Psoas muscle (tissue), 8 donors: Measurements from ENCODE around the gene SSTR4. TPM values are rescaled to one million over a fixed set of nuclear protein-coding genes. Genes with fewer than 3 reads are reported as not detected.
"Not testable (repeated sequence)": the region's sequence is repeated elsewhere in the genome, so short reads cannot be mapped to it uniquely, and the experiment has no call there.

Experiments
- ATAC-seq, 4 donors: fragments of 200-7000 bp; cut with Tn5 transposase; one replicate each; pipeline ENCODE4 v1.9.1; 2020; ENCODE audit warnings: moderate library complexity in 3 of 4, mild to moderate bottlenecking in 2 of 4
- DNase-seq, 2 donors: peaks; one replicate each; pipeline ENCODE4 v3.0.0-alpha.2; 2020
- H3K27ac ChIP-seq: fragments of 200-600 bp; one replicate; pipeline ENCODE4 v1.8.0; 2022
- H3K27me3 ChIP-seq, 3 donors: fragments of 200-600 bp in 1 of 3; one replicate each; pipeline versions ENCODE4 v1.6.1 to v1.8.0; 2013 to 2022; ENCODE audit warnings: low read length in 2 of 3, mild to moderate bottlenecking in 2 of 3, moderate library complexity in 1 of 3; ENCODE audit not compliant: insufficient read depth in 3 of 3
- H3K36me3 ChIP-seq, 2 donors: fragments of 200-600 bp in 1 of 2; one replicate each; pipeline versions ENCODE4 v1.6.1 to v1.8.0; 2013 to 2022; ENCODE audit warnings: low read depth in 1 of 2, mild to moderate bottlenecking in 1 of 2, moderate library complexity in 1 of 2; ENCODE audit not compliant: insufficient read depth in 1 of 2
- H3K4me1 ChIP-seq: fragments of 200-600 bp; one replicate; pipeline ENCODE4 v1.8.0; 2022
- H3K4me3 ChIP-seq: fragments of 200-600 bp; one replicate; pipeline ENCODE4 v1.8.0; 2022; ENCODE audit warnings: mild to moderate bottlenecking
- H3K9me3 ChIP-seq: fragments of 200-600 bp; one replicate; pipeline ENCODE4 v1.8.0; 2022
- CTCF ChIP-seq: fragments of 200-600 bp; IDR thresholded peaks from one replicate; pipeline ENCODE4 v1.8.0; 2022; ENCODE audit warnings: antibody characterized with exemption
- WGBS, 3 donors: extraction: QIAGEN DNeasy Blood & Tissue Kit; methylation state at CpG; one replicate each; pipeline versions ENCODE4 v1.1.6 to v1.1.7; 2013; 5-methylcytosine and 5-hydroxymethylcytosine counted together
- intact Hi-C, 2 donors: fragments of 100-400 bp; cut with DNase I; formaldehyde crosslinking; loops; one replicate each; pipeline versions ENCODE4 v1.11.0 to v1.14.2; 2022
- long read RNA-seq, 2 donors: library from polyadenylated mRNA; unstranded; transcript quantifications; one replicate each; pipeline ENCODE4 v2.0.0, GENCODE V29; 2021
- polyA plus RNA-seq, 3 donors: library from polyadenylated mRNA; stranded (reverse); fragments of 200-250 nt; gene quantifications; one replicate each; pipeline ENCODE4 v1.2.3, GENCODE V29; 2013
- total RNA-seq, 4 donors: library from RNA; stranded (reverse); fragmentation: NEBNext Ultra II Directional in 2 of 4; extraction: Animal tissue kit (Norgen Biotek cat#: 25700) in 2 of 4; gene quantifications; one replicate each; pipeline versions ENCODE4 v1.2.1 to v1.2.4, GENCODE V29; 2021 to 2023
- donor health status: healthy with polysubstance abuse.
- donor health status: DM: no; HTN: no; CAD: no; lungs with moderate emphysema.
- donor health status: Bipolar disorder and iron deficiency.
- donor health status: healthy.
- donor health status: DM: yes; HTN: yes; CAD: no.
- donor health status: DM: no; HTN: no; CAD: no.
- donor health status: DM: no; HTN: no; CAD: no.
- donor health status: DM: yes; HTN: yes; CAD: no.

The SSTR4 gene
- not detected for total RNA-seq
- polyA plus RNA-seq = not detected
- long read RNA-seq, donor 1 = 0 reads
- long read RNA-seq, donor 2 = 0 reads

- intact Hi-C loops = loop anchor here in 1 of 2 donors (10.0 kb wide), 1 partner anchor 80 kb away; no protein-coding TSS in a partner anchor
- no peaks in the 10 kb centered on the region for H3K9me3 ChIP-seq
- no peak within 1 kb of the TSS for H3K27ac ChIP-seq
- H3K4me1 ChIP-seq = no peaks in the 10 kb centered on the region
- WGBS, 3 donors = 20 to 34% (median 32%) methylated on average over 42 to 83 of the region's 83 CpGs
- peak within 1 kb of the TSS; percentile 37 for H3K4me3 ChIP-seq
- ATAC-seq (peak in 1 of 4 donors; percentile 64), DNase-seq (no peak)
- H3K27me3 ChIP-seq = peaks cover 0 to 37% (median 4%) of the 10 kb centered on the region in 3 donors
- TF ChIP-seq CTCF = no peak
- no peaks in the 10 kb centered on the region for H3K36me3 ChIP-seq
These were observed at the start of gene SSTR4 for GRCh38 chr20:23034721-23035671. TSS of gene SSTR4 (plus strand) at chr20:23035312. CDS start at chr20:23035484, 172 bp downstream.

GRCh38 chr20:22986601-22987000 lies 48.5 kb upstream of the SSTR4 start:
- no peaks in the 10 kb centered on the region for H3K9me3 ChIP-seq
- no peaks in the 10 kb centered on the region for H3K36me3 ChIP-seq
- intact Hi-C loops = no loop called here
- no peak overlapping the region for H3K27ac ChIP-seq
- 59 to 82% (median 76%) methylated on average over 1 of the region's 1 CpG for WGBS, 3 donors
- DNase-seq (no peak), ATAC-seq (no peak)
- no peaks in the 10 kb centered on the region for H3K27me3 ChIP-seq
- TF ChIP-seq CTCF = no peak
- H3K4me1 ChIP-seq = no peaks in the 10 kb centered on the region
- no peak overlapping the region for H3K4me3 ChIP-seq

- ATAC-seq, intact Hi-C loops, H3K27me3 ChIP-seq, H3K9me3 ChIP-seq, H3K4me3 ChIP-seq, H3K4me1 ChIP-seq, DNase-seq, H3K27ac ChIP-seq, H3K36me3 ChIP-seq: not testable (repeated sequence)
- 74 to 85% (median 85%) methylated on average over 3 of the region's 3 CpGs for WGBS, 3 donors
These were observed 43.7 kb upstream of the SSTR4 start for GRCh38 chr20:22991424-22991823.

GRCh38 chr20:22993823-22994222 lies 41.3 kb upstream of the SSTR4 start:
- Histone ChIP-seq H3K9me3 (no peaks in the 10 kb centered on the region), H3K27me3 (no peaks in the 10 kb centered on the region), H3K4me1 (no peaks in the 10 kb centered on the region), H3K36me3 (no peaks in the 10 kb centered on the region), H3K4me3 (no peak overlapping the region), H3K27ac (no peak overlapping the region)
- 94 to 100% (median 98%) methylated on average over 2 of the region's 2 CpGs for WGBS, 3 donors
- intact Hi-C loops = no loop called here
- no peak for ATAC-seq
- DNase-seq = no peak
- TF ChIP-seq CTCF = no peak

- 20 to 33% (median 26%) methylated on average over 1 of the region's 1 CpG for WGBS, 3 donors
These were observed 39.2 kb upstream of the SSTR4 start for GRCh38 chr20:22995923-22996322.

More at GRCh38 chr20:22995923-22996322, 39.2 kb upstream of the SSTR4 start:
- Histone ChIP-seq H3K36me3 (no peaks in the 10 kb centered on the region), H3K27me3 (no peaks in the 10 kb centered on the region), H3K4me1 (no peaks in the 10 kb centered on the region), H3K27ac (no peak overlapping the region), H3K9me3 (no peaks in the 10 kb centered on the region), H3K4me3 (no peak overlapping the region)
- ATAC-seq = no peak
- intact Hi-C loops = no loop called here
- no peak for TF ChIP-seq CTCF
- DNase-seq = no peak
